Measurements from ENCODE around the gene ABCC12. TPM values are rescaled to one million over a fixed set of nuclear protein-coding genes. Genes with fewer than 3 reads are reported as not detected.

ABCC12 gene
- polyA plus RNA-seq, 4 donors: not detected

DNA sequence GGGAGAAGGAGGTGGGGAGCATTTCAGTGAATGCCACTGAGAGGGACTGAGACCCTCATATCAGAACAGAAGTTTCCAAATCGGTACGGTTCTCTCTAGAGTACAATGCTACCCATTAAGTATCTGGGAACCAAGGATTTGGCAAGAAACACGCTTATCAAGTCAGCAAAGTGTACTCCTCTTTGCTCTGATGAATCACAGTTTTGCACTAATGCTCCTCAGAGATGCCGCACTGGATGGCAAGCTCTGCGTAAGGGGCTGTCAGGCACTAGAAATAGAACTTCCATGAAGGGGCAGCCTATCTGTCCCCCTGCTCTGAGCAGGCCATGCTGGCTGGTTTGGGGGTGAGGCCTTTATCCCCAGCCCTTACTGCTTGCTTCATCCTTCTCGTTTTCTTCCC, 4.8 kb upstream of the ABCC12 start:
- FAIRE-seq: no peak

DNA sequence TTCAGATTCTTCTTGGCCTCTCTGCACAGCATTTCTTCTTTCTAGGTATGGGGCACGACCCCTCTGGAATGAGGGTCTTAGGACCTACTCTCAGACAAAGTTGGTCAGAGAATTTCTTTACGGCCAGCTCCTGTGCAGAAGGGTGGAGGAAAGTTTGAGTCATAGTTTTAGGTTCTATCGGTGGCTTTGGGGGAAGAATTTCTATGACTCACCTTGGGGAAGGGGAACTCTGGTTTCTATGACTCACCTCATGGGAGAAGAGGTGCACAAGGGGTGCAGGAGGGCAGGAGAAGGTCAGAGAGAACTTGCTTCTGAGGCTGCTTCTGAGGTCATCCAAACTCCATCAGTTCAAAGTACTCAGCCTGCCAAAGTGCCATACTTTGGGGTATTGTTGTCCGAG, 2.5 kb upstream of the ABCC12 start:
- Histone ChIP-seq H3K9me3 (ENCODE audit: control insufficient read depth in 2 of 2, insufficient read depth in 1 of 2, low read depth in 1 of 2, low read length in 1 of 2) (no peaks in the 10 kb centered on the region), H3K27ac (ENCODE audit: low read depth in 1 of 3, low read length in 2 of 3) (no peak overlapping the region), H3K4me3 (ENCODE audit: low read depth in 1 of 3, low read length in 3 of 3) (no peak overlapping the region), H3K4me1 (ENCODE audit: control insufficient read depth in 3 of 3, insufficient read depth in 2 of 3, low read depth in 1 of 3, low read length in 2 of 3) (no peaks in the 10 kb centered on the region), H3K36me3 (ENCODE audit: control insufficient read depth in 3 of 3, insufficient read depth in 2 of 3, low read depth in 1 of 3, low read length in 3 of 3) (no peaks in the 10 kb centered on the region), H3K27me3 (ENCODE audit: control insufficient read depth in 3 of 3, insufficient read depth in 3 of 3, low read length in 3 of 3) (peaks cover 0 to 7% (median 0%) of the 10 kb centered on the region in 3 donors)
- FAIRE-seq (no peak), DNase-seq (no peak)
- WGBS, 3 donors: 37 to 55% (median 49%) methylated on average over 4 of the region's 4 CpGs

More for the DNA sequence above, 4.8 kb upstream of the ABCC12 start:
- Histone ChIP-seq H3K9me3 (ENCODE audit: control insufficient read depth in 2 of 2, insufficient read depth in 1 of 2, low read depth in 1 of 2, low read length in 1 of 2) (no peaks in the 10 kb centered on the region), H3K4me1 (ENCODE audit: control insufficient read depth in 3 of 3, insufficient read depth in 2 of 3, low read depth in 1 of 3, low read length in 2 of 3) (no peaks in the 10 kb centered on the region), H3K27ac (ENCODE audit: low read depth in 1 of 3, low read length in 2 of 3) (no peak overlapping the region), H3K4me3 (ENCODE audit: low read depth in 1 of 3, low read length in 3 of 3) (no peak overlapping the region), H3K27me3 (ENCODE audit: control insufficient read depth in 3 of 3, insufficient read depth in 3 of 3, low read length in 3 of 3) (peaks cover 0 to 7% (median 0%) of the 10 kb centered on the region in 3 donors), H3K36me3 (ENCODE audit: control insufficient read depth in 3 of 3, insufficient read depth in 2 of 3, low read depth in 1 of 3, low read length in 3 of 3) (no peaks in the 10 kb centered on the region)
- DNase-seq: no peak
- WGBS, 3 donors: 80 to 84% (median 80%) methylated on average over 6 of the region's 6 CpGs

DNA sequence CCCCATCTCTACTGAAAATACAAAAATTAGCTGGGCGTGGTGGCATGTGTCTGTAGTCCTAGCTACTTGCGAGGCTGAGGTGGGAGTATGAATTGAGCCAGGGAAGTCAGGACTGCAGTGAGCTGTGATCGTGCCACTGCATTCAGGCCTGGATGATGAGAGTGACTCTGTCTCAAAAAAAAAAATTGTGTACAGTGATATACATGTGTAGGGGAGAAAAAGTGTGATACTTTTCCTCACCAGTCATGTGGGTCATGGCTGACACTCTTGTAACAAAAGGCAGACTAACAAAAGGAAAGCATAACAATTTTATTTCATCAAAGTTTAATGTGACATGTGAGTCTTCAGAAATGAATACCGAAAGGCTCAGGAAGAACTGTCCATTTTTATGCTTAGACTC, 2.0 kb upstream of the ABCC12 start:
- no peak for FAIRE-seq
- 80 to 90% (median 81%) methylated on average over 4 of the region's 4 CpGs for WGBS, 3 donors

GRCh38 chr16:48157302-48157701, 1.5 kb upstream of the ABCC12 start:
- FAIRE-seq: no peak
- Histone ChIP-seq H3K27me3 (ENCODE audit: control insufficient read depth in 3 of 3, insufficient read depth in 3 of 3, low read length in 3 of 3) (peaks cover 0 to 7% (median 0%) of the 10 kb centered on the region in 3 donors), H3K36me3 (ENCODE audit: control insufficient read depth in 3 of 3, insufficient read depth in 2 of 3, low read depth in 1 of 3, low read length in 3 of 3) (no peaks in the 10 kb centered on the region), H3K4me1 (ENCODE audit: control insufficient read depth in 3 of 3, insufficient read depth in 2 of 3, low read depth in 1 of 3, low read length in 2 of 3) (no peaks in the 10 kb centered on the region), H3K4me3 (ENCODE audit: low read depth in 1 of 3, low read length in 3 of 3) (no peak overlapping the region), H3K9me3 (ENCODE audit: control insufficient read depth in 2 of 2, insufficient read depth in 1 of 2, low read depth in 1 of 2, low read length in 1 of 2) (no peaks in the 10 kb centered on the region), H3K27ac (ENCODE audit: low read depth in 1 of 3, low read length in 2 of 3) (no peak overlapping the region)
- WGBS, 3 donors: 82 to 89% (median 84%) methylated on average over 11 of the region's 11 CpGs
- no peak for DNase-seq

More for the DNA sequence above, 2.0 kb upstream of the ABCC12 start:
- DNase-seq: no peak
- peaks cover 0 to 7% (median 0%) of the 10 kb centered on the region in 3 donors for H3K27me3 ChIP-seq (ENCODE audit: control insufficient read depth in 3 of 3, insufficient read depth in 3 of 3, low read length in 3 of 3)
- no peaks in the 10 kb centered on the region for H3K36me3 ChIP-seq (ENCODE audit: control insufficient read depth in 3 of 3, insufficient read depth in 2 of 3, low read depth in 1 of 3, low read length in 3 of 3)
- no peaks in the 10 kb centered on the region for H3K4me1 ChIP-seq (ENCODE audit: control insufficient read depth in 3 of 3, insufficient read depth in 2 of 3, low read depth in 1 of 3, low read length in 2 of 3)
- H3K27ac ChIP-seq (ENCODE audit: low read depth in 1 of 3, low read length in 2 of 3): no peak overlapping the region
- no peaks in the 10 kb centered on the region for H3K9me3 ChIP-seq (ENCODE audit: control insufficient read depth in 2 of 2, insufficient read depth in 1 of 2, low read depth in 1 of 2, low read length in 1 of 2)
- no peak overlapping the region for H3K4me3 ChIP-seq (ENCODE audit: low read depth in 1 of 3, low read length in 3 of 3)

DNA sequence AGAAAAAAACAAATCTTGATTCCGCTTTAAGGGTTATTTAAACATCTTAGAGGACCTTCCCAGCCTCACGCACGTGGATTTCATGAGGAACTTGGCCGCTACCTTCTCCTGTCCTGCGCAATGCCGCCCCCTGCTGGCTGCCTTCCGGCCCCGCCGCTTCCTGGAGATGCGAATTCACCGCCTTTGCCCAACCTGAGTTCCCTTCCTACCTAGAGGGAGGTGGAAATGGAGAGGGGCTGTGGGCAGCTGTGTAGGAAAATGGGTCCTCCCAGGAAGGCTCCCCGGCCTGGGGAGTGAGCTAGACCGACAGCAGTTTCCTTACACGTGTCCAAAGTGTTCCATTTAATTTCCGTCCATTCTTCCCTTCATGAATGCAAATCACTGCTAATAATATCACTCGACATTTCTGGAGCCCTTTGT, 1.0 kb upstream of the ABCC12 start:
- Histone ChIP-seq H3K4me1 (ENCODE audit: control insufficient read depth in 3 of 3, insufficient read depth in 2 of 3, low read depth in 1 of 3, low read length in 2 of 3) (no peaks in the 10 kb centered on the region), H3K9me3 (ENCODE audit: control insufficient read depth in 2 of 2, insufficient read depth in 1 of 2, low read depth in 1 of 2, low read length in 1 of 2) (no peaks in the 10 kb centered on the region), H3K27ac (ENCODE audit: low read depth in 1 of 3, low read length in 2 of 3) (no peak overlapping the region), H3K4me3 (ENCODE audit: low read depth in 1 of 3, low read length in 3 of 3) (no peak overlapping the region), H3K36me3 (ENCODE audit: control insufficient read depth in 3 of 3, insufficient read depth in 2 of 3, low read depth in 1 of 3, low read length in 3 of 3) (no peaks in the 10 kb centered on the region), H3K27me3 (ENCODE audit: control insufficient read depth in 3 of 3, insufficient read depth in 3 of 3, low read length in 3 of 3) (peaks cover 0 to 7% (median 0%) of the 10 kb centered on the region in 3 donors)
- no peak for FAIRE-seq
- peak; percentile 57 to 77 for DNase-seq
- WGBS, 3 donors: 9 to 13% (median 13%) methylated on average over 16 of the region's 16 CpGs

DNA sequence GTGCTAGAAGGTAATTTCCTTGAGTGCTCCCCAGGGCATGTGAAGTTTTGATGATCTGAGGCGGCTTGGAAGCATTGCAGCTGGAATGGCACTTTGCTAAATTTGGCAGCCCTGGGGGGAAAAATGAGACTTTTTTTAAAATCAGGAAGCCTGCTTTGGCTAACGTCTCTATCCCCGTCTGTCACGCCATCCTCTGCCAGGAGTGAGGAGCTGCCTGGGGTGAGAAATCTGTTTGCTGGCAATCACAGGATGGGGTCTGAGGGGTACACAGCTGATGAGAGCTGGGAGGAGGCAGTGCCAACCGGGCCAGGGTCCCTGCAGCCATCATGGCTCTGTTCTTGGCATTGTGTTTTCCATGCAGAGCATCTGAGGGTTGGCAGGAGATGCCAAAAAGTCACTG, 2.0 kb downstream of the ABCC12 start:
- 67 to 81% (median 74%) methylated on average over 5 of the region's 5 CpGs for WGBS, 3 donors
- no peaks in the 10 kb centered on the region for H3K9me3 ChIP-seq (ENCODE audit: control insufficient read depth in 2 of 2, insufficient read depth in 1 of 2, low read depth in 1 of 2, low read length in 1 of 2)

DNA sequence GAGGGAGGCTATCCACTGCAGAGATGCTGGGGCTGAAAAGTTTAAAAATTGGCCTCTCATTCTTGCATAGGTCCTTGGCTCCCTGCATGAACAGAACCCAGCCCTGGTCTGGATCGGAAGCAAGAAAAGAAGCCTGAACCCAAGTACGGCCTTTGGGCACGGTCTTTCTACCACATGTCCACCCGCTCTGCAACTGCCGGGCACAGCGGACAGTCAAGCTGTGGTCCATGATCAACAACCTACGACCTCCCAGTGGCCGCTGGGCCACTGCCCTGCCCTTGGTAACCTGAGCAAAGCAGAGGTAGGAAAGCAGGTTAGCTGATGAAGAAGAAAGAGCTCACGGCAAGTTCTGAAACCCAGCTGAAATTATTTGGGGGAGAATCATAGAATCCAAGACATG, 3.6 kb downstream of the ABCC12 start:
- no peaks in the 10 kb centered on the region for H3K9me3 ChIP-seq (ENCODE audit: control insufficient read depth in 2 of 2, insufficient read depth in 1 of 2, low read depth in 1 of 2, low read length in 1 of 2)
- WGBS, 3 donors: 93 to 95% (median 93%) methylated on average over 9 of the region's 9 CpGs
- no peaks in the 10 kb centered on the region for H3K4me1 ChIP-seq (ENCODE audit: control insufficient read depth in 3 of 3, insufficient read depth in 2 of 3, low read depth in 1 of 3, low read length in 2 of 3)
- H3K27ac ChIP-seq (ENCODE audit: low read depth in 1 of 3, low read length in 2 of 3): no peak overlapping the region
- H3K36me3 ChIP-seq (ENCODE audit: control insufficient read depth in 3 of 3, insufficient read depth in 2 of 3, low read depth in 1 of 3, low read length in 3 of 3): no peaks in the 10 kb centered on the region
- H3K27me3 ChIP-seq (ENCODE audit: control insufficient read depth in 3 of 3, insufficient read depth in 3 of 3, low read length in 3 of 3): peaks cover 0 to 3% (median 0%) of the 10 kb centered on the region in 3 donors
- DNase-seq: no peak
- no peak overlapping the region for H3K4me3 ChIP-seq (ENCODE audit: low read depth in 1 of 3, low read length in 3 of 3)
- no peak for FAIRE-seq

More for the DNA sequence above, 2.0 kb downstream of the ABCC12 start:
- no peaks in the 10 kb centered on the region for H3K36me3 ChIP-seq (ENCODE audit: control insufficient read depth in 3 of 3, insufficient read depth in 2 of 3, low read depth in 1 of 3, low read length in 3 of 3)
- no peaks in the 10 kb centered on the region for H3K4me1 ChIP-seq (ENCODE audit: control insufficient read depth in 3 of 3, insufficient read depth in 2 of 3, low read depth in 1 of 3, low read length in 2 of 3)
- FAIRE-seq (no peak), DNase-seq (no peak)
- no peak overlapping the region for H3K27ac ChIP-seq (ENCODE audit: low read depth in 1 of 3, low read length in 2 of 3)
- no peak overlapping the region for H3K4me3 ChIP-seq (ENCODE audit: low read depth in 1 of 3, low read length in 3 of 3)
- H3K27me3 ChIP-seq (ENCODE audit: control insufficient read depth in 3 of 3, insufficient read depth in 3 of 3, low read length in 3 of 3): peaks cover 0 to 7% (median 0%) of the 10 kb centered on the region in 3 donors

- no peaks in the 10 kb centered on the region for H3K27me3 ChIP-seq (ENCODE audit: control insufficient read depth in 3 of 3, insufficient read depth in 3 of 3, low read length in 3 of 3)
- H3K4me3 ChIP-seq (ENCODE audit: low read depth in 1 of 3, low read length in 3 of 3): no peak overlapping the region
- no peak overlapping the region for H3K27ac ChIP-seq (ENCODE audit: low read depth in 1 of 3, low read length in 2 of 3)
- FAIRE-seq: no peak
- 33 to 70% (median 66%) methylated on average over 1 of the region's 1 CpG for WGBS, 3 donors
- no peaks in the 10 kb centered on the region for H3K9me3 ChIP-seq (ENCODE audit: control insufficient read depth in 2 of 2, insufficient read depth in 1 of 2, low read depth in 1 of 2, low read length in 1 of 2)
- no peaks in the 10 kb centered on the region for H3K4me1 ChIP-seq (ENCODE audit: control insufficient read depth in 3 of 3, insufficient read depth in 2 of 3, low read depth in 1 of 3, low read length in 2 of 3)
- H3K36me3 ChIP-seq (ENCODE audit: control insufficient read depth in 3 of 3, insufficient read depth in 2 of 3, low read depth in 1 of 3, low read length in 3 of 3): no peaks in the 10 kb centered on the region
- DNase-seq: no peak
These were observed 5.1 kb downstream of the ABCC12 start for GRCh38 chr16:48150707-48151106.

DNA sequence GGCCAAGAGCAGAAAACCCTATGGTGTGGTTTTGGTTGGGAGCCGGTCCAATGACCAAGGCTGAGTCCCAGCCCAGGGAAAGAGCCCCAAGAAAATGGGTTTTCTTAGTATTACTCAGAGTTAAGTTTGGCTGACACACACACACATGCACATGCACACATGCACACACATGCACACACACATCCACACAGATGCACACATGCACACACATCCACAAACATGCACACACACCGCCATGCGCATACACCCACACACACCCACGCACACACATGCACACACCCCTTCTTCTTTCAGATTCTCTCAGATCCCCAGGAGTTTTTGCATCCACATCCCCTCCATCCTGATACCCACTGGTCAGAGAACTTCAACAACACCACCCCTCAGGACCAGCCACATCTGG, 9.1 kb downstream of the ABCC12 start:
- Histone ChIP-seq H3K4me3 (ENCODE audit: low read depth in 1 of 3, low read length in 3 of 3) (no peak overlapping the region), H3K36me3 (ENCODE audit: control insufficient read depth in 3 of 3, insufficient read depth in 2 of 3, low read depth in 1 of 3, low read length in 3 of 3) (no peaks in the 10 kb centered on the region), H3K27me3 (ENCODE audit: control insufficient read depth in 3 of 3, insufficient read depth in 3 of 3, low read length in 3 of 3) (no peaks in the 10 kb centered on the region), H3K4me1 (ENCODE audit: control insufficient read depth in 3 of 3, insufficient read depth in 2 of 3, low read depth in 1 of 3, low read length in 2 of 3) (no peaks in the 10 kb centered on the region), H3K9me3 (ENCODE audit: control insufficient read depth in 2 of 2, insufficient read depth in 1 of 2, low read depth in 1 of 2, low read length in 1 of 2) (no peaks in the 10 kb centered on the region), H3K27ac (ENCODE audit: low read depth in 1 of 3, low read length in 2 of 3) (no peak overlapping the region)
- DNase-seq (no peak), FAIRE-seq (no peak)
- 83 to 98% (median 92%) methylated on average over 4 of the region's 4 CpGs for WGBS, 3 donors

Data from small intestine (tissue), 7 donors.